GM12873 (cell line): Measurements from ENCODE around the gene EEF1G.

Source experiments
- TF ChIP-seq, protein P1 (sequence below): IDR thresholded peaks from 2 replicates; pipeline ENCODE4 v1.5.1; 2012; ENCODE audit warnings: low read depth, mild to moderate bottlenecking, moderate library complexity, low read length, control low read depth; ENCODE audit not compliant: insufficient read depth; ENCODE audit errors: missing control alignments

The EEF1G gene

DNA sequence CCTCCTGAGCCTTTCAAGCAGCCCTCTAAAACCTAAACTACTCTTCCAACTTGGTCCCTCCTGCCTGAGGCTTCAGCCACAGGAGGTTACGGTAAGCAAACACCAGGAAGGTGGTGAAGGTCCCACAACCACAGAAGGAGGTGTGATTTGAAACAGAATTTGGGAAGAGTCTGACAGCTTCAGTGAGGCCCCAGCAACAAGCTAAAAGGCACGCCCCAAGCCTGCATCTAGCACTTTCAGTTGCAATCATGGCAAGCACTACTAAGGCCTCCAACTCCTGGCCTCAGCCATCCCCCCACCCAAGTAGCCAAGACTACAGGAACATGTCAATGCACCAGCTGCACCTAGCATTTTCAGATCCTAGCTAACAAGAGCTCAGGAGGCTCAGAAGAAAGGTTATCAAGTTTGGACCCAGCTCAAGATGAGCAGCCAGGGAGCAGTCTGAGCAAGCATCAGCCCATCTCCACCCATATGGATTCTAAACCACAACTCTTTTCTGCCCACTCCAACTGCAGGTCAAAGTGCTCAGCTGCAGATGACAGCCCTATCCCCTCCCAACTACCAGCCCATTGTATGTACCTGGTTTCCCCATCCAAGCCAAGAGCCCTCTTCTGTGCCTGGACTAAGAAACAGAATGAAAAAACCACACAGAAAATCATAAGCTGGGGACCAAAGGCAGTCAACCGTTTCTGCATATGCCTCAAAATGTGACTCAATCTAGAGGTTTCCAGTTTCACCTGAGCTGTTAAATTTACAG is 16.6 kb downstream of the EEF1G start:
- TF ChIP-seq, protein P1, sequence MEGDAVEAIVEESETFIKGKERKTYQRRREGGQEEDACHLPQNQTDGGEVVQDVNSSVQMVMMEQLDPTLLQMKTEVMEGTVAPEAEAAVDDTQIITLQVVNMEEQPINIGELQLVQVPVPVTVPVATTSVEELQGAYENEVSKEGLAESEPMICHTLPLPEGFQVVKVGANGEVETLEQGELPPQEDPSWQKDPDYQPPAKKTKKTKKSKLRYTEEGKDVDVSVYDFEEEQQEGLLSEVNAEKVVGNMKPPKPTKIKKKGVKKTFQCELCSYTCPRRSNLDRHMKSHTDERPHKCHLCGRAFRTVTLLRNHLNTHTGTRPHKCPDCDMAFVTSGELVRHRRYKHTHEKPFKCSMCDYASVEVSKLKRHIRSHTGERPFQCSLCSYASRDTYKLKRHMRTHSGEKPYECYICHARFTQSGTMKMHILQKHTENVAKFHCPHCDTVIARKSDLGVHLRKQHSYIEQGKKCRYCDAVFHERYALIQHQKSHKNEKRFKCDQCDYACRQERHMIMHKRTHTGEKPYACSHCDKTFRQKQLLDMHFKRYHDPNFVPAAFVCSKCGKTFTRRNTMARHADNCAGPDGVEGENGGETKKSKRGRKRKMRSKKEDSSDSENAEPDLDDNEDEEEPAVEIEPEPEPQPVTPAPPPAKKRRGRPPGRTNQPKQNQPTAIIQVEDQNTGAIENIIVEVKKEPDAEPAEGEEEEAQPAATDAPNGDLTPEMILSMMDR = no peak

DNA sequence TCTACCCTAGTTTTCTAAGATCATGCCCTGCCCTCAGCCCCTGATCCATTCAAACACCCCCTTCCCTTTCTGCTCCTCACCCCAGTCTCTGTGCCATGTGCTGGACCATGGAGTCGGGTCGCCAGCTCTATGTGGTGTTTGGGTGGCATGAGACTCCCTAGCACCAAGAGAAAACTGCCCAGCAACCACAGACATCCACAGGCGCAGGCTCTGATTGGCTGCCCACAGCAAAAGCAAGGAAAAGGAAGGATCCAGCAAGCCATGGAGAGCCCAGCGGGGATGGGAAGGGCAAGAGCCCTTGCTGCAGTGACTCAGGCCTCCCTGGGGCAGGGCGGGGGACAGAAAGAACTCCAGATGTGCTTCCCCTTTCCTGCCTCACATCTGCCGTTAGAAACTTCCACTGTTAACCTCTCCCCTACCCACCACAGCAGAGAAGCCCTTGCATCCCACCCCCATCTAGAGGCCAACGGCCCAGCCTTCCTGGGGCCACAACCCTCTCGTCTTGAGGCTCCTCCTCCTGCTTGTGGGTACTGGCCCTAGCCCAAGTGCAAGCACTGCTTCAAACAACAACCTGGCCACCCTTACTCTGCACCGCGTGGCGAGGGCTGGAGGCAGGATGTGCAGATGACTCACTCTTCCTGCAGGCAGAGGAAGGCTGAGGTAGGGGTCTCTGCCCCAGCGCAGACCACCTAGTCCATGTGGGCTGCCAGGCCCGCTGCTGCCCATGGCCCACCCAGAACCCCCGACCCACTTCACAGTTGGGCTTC is 17.4 kb downstream of the EEF1G start:
- TF ChIP-seq, protein P1 = no peak

DNA sequence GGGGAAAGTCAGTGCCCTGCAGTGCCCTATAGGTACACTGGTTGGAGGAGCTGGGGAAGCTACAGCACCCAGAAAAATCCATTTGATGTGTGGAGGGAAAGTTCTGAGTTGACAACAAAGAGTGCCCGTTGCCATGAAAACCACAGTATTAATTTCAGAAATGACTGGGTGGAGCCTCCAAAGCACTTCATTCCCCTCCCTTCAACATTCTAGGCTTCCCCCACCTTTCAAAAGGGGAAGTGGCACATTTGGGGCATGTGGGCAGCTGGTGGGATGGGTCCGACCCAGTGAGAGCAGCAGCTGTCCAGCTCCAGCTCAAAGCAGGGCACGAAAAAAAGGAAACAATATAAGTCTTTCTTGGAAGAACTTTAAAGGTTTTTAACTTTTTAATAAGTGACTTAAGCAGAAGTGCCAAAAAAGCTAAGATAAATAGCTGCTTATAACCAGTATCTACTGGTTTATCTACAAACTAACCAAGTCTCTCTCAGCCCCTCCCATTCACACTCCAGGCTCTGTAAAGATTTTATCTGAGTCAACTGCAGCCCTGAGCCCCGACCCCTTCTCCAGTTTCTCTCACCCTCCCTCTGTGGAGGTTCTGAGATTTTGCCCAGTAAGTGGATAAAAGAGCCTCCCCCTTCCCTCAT is 18.1 kb downstream of the EEF1G start:
- TF ChIP-seq, protein P1 = no peak

DNA sequence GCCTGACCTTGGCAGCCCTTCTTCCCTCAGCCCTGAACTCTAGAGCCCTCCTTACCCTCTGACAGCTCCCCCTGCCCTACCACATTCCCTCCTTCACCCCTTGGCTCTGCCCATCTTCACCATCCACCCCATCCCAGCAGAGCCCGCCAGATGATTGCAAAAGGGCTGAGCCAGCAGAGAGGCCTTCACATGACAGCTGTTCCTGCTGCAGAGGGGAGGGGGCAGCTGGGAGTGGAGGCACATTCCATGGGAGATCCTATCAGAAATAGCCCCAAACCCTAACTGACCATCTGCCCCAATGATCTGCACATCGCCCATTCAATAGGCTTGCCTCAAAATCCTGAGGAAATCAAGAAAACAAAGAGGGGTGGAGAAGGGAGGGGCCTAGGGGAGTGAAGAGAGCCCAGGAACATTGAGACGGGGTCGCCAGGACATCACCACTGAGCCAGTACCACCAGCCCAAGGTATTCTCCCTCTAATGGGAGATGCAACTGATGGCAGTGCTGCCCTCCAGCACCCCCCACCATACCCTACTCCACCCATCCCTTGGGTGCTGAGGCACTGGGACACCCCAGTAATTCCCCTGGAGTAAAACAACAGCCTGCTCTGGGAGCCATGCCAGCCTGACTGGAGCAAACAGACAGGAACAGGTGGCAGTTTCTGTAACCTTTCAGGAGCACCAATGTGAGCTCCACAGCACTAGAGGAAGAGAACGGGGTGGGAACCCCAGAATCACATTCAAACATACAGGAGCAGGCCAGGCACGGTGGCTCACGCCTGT is 19.1 kb downstream of the EEF1G start:
- TF ChIP-seq, protein P1 = no peak

DNA sequence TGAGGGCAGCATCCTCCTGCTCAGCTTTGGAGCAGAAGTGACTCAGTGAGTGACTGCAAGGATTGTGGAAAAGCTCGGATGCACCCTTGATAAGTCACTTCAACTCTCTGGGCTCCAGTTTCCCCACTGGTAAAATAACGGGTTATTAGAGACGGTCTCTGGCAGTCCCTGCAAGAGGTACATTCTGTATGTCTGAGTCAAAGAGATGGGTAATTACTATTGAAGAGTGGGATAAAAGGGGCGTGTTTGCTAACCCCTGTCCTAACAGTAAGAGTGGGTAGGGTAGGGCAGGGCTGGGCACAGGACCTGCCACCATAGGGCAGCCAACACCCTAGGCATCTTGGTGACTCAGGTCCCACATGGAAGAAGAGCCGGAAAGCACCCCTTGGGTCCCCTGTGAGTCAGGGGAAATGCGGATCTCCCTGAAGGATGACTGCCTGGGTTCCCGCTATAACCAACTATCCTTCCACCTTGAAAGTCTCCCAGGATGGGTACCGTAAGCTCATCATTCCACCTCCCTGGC is 19.8 kb downstream of the EEF1G start:
- TF ChIP-seq, protein P1 = no peak

DNA sequence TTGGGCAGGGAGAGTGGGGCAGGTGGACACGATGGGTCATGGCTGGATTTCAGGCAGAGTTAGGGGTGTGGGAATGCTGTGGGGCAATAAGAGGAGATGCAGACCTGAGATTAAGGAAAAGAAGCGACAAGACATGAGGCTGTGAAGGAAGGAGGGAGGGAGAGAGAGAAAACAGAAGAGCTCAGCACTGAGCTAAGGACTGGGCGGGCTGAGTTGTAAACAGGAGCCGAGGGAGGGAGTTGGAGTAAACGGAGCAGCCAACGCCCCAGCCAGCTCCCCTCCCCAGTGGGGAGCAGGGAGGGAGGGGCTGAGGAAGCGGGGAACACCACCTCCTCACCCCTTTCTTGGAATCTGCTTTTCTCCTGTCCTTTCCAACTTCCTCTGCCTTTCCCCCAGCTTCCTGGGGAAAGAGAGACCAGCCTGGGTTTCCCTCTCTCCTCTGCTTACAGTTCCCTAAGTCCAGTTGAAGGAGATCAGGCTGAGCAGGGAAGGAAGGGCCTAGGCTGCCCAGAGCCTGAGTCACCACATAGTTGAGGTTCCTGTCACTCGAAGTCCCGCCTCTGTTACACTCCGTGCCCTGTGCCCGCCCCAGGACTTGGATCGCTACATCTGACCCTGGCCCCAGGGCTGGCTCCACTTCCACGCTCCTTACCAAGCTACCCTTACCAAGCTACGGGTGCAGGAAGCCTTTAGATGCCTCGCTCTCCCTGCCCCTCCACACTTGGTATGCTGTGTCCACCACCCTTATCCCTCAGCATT is 20.4 kb downstream of the EEF1G start:
- TF ChIP-seq, protein P1 = no peak
